ENCODE data around the gene CSNK1E. TPM values are rescaled to one million over a fixed set of nuclear protein-coding genes. Genes with fewer than 3 reads are reported as not detected.

The CSNK1E gene
- total and polyA plus RNA-seq, 2 of the 4 experiments (the other 2 are of a cell fraction), result 116 to 276 TPM

GRCh38 chr22:38348751-38349496, 31.7 kb upstream of the CSNK1E start:
- Histone ChIP-seq H3K4ac (ENCODE audit: low read depth, low read length) (no peak overlapping the region), H2BK15ac (ENCODE audit: low read depth, low read length) (no peak overlapping the region), H4K5ac (ENCODE audit: low read depth, low read length) (no peak overlapping the region), H4K91ac (ENCODE audit: insufficient read depth, low read depth, low read length) (no peak overlapping the region), H4K20me1 (ENCODE audit: insufficient read depth, low read length) (peaks cover 3% of the 10 kb centered on the region; the same call in 1 of the 2 replicates), H3K23ac (ENCODE audit: low read depth, low read length) (no peak overlapping the region), H3K4me2 (ENCODE audit: low read depth, low read length) (no peak overlapping the region), H3K9me3 (ENCODE audit: control insufficient read depth, insufficient read depth, low read length) (no peaks in the 10 kb centered on the region), H3K18ac (ENCODE audit: low read depth, low read length) (no peak overlapping the region), H3K79me1 (ENCODE audit: low read depth in 1 of 2, low read length in 2 of 2) (peaks cover 0 to 5% of the 10 kb centered on the region in 2 experiments; a peak in 1 of 4 replicates), H3K27me3 (ENCODE audit: control insufficient read depth, insufficient read depth, low read length) (no peaks in the 10 kb centered on the region), H2AK5ac (ENCODE audit: low read depth, low read length) (peak overlapping the region; percentile 18; the same call in 1 of the 2 replicates), H3K9me1 (ENCODE audit: insufficient read depth, low read length) (peaks cover 6% of the 10 kb centered on the region; the same call in 1 of the 2 replicates), H2BK120ac (ENCODE audit: low read depth, low read length) (no peak overlapping the region), H3K9ac (ENCODE audit: low read depth, low read length) (no peak overlapping the region), H4K8ac (ENCODE audit: low read depth in 2 of 2, low read length in 2 of 2) (no peak overlapping the region), H3K56ac (ENCODE audit: extremely low read depth, insufficient read depth, low read length) (no peak overlapping the region), H3K4me1 (ENCODE audit: control insufficient read depth, insufficient read depth, low read length) (no peaks in the 10 kb centered on the region), H2BK20ac (ENCODE audit: low read depth, low read length) (no peak overlapping the region), H3K14ac (replicated peaks; ENCODE audit: low read depth, low read length) (no peak overlapping the region), H3K4me3 (ENCODE audit: insufficient read depth, low read depth, low read length) (no peak overlapping the region), H3K36me3 (ENCODE audit: control insufficient read depth, insufficient read depth, low read length) (0 out of 2 replicates have a peak, but pooled peaks cover 2% of the 10 kb centered on the region), H3K27ac (ENCODE audit: insufficient read depth, low read length) (no peak overlapping the region), H2BK5ac (ENCODE audit: low read depth, low read length, poor library complexity, severe bottlenecking) (no peak overlapping the region), H2AK9ac (replicated peaks; ENCODE audit: low read depth, low read length, poor library complexity) (no peak overlapping the region), H2AFZ (replicated peaks; ENCODE audit: low read length, poor library complexity) (no peak overlapping the region)
- POLR2A ChIA-PET (ENCODE audit: unreplicated experiment), result no interaction called here
- BruUV-seq (replicated peaks), result no TSS peak
- intact Hi-C loops (cut with micrococcal nuclease) (no loop called here), dilution Hi-C loops (cut with HindIII; ENCODE audit: low sequenced_read_pairs, unreplicated experiment) (no loop called here), in situ Hi-C loops (cut with MboI; ENCODE audit: low sequenced_read_pairs) (no loop called here)
- ATAC-seq (ENCODE audit: low read depth) (no peak), DNase-seq (no peak)
- no peak for TF ChIP-seq USF2 (IDR thresholded peaks at IDR 0.05; ENCODE audit: low read depth, low read length)
- no peak for TF ChIP-seq RFX5 (IDR thresholded peaks at IDR 0.05; ENCODE audit: low read depth, low read length)
- no peak for TF ChIP-seq CHD1 (IDR thresholded peaks at IDR 0.05; ENCODE audit: low read depth, low read length)
- TF ChIP-seq CEBPB (IDR thresholded peaks at IDR 0.05; ENCODE audit: low read depth, low read length), result no peak
- no peak for TF ChIP-seq MXI1 (IDR thresholded peaks at IDR 0.05; ENCODE audit: borderline replicate concordance, low read depth, low read length)
- CTCF ChIA-PET, result no interaction called here
- 84% methylated on average over 5 of the region's 14 CpGs; no CpG with 5 or more reads in 1 of the 2 experiments for WGBS, 2 experiments (ENCODE audit: extremely low coverage in 2 of 2, insufficient read length in 1 of 2)

Measured in IMR-90 (cell line).